Endometrial microvascular endothelial cells (primary cell): ENCODE results near the gene KYAT1. TPM values are rescaled to one million over a fixed set of nuclear protein-coding genes. Genes with fewer than 3 reads are reported as not detected.
"Not testable (repeated sequence)": the region's sequence is repeated elsewhere in the genome, so short reads cannot be mapped to it uniquely, and the experiment has no call there.

Source experiments
- in situ Hi-C: cut with HindIII; loops from 2 replicates; pipeline ENCODE4 v1.10.0; 2017; ENCODE audit warnings: low sequenced_read_pairs, low pct_unique_long_range_greater_than_20kb; ENCODE audit errors: inconsistent ontology term
- total RNA-seq: library from RNA; depleted of rRNA; stranded (reverse); fragments of >200 nt; gene quantifications from one replicate; pipeline ENCODE4 v1.2.3, GENCODE V29; 2015; ENCODE audit errors: inconsistent ontology term

Gene KYAT1
- total RNA-seq, 1 donor from 2014 or later: 12.3 TPM

DNA sequence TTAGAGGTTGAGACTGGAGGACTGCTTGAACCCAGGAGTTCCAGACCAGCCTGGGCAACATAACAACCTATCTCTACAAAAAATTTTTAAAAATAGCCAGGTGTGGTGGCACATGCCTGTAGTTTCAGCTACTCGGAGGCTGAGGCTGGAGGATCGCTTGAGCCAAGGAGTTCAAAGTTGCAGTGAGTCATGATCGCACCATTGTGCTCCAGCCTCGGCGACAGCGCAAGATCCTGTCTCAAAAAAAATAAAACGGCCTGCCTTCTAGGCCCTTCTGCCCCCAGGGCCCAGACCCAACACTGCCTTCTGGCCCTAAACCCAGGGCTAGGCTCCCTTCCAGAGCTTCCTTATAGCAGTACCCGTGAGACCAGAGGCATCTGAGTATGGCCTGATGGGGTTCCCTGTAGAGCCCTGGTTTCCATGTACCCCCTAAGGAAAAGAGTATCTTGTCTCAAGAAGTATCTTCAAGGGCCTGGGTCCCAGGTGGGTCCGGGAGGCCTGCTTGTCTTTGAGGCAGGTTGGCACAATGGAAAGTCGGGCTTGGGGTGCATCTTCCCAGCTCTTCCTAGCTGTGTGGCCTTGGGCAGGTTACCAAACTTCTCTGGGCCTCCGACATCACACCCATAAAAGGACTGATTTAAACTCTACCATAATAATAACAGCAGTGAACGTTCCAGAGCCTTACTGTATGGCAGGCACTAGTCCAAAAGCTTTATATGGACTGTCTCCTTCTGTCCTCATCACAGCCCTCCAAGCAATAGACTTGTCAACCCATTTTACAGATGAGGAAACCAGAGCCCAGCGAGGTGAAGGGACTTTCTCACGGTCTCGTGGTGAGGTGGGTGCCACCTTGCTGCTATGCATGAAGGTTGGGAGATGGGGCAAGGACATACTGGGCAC, 9.8 kb upstream of the KYAT1 start:
- in situ Hi-C loops: no loop called here

DNA sequence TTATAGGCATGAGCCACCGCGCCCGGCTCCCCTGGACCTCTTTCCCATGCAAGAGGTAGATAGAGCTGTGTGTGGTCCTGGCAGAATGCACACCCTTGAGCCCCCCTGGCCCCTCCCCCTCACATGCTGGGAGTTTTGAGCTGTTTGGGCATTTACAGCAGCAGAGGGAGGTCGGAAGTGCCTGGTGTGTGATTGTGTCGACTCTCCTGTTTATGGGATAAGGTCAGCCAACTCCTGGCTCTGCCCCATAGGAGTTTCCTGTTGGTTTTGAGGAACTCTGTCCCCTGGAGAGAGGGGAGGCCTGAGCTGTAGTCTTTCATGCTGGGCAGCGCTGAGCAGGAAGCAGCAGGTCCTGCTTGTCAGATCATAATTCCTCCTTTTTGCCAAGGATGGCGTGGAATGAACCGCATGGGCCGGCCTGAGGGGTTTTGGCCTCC, 6.2 kb upstream of the KYAT1 start:
- in situ Hi-C loops: no loop called here

DNA sequence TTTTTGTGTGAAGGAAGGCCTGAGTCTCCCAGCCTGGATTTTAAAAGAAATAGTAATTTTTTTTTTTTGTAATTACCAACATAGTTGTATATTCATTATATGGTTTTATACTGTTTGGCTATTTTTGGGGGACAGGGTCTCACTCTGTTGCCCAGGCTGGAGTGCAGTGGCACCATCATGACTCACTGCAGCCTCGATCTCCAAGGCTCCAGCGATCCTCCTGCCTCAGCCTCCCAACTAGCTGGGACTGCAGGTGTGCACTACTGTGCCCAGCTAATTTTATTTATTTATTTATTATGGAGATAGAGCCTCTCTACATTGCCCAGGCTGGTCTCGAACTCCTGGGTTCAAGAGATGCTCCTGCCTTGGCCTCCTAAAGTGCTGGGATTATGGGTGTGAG, 5.3 kb upstream of the KYAT1 start:
- in situ Hi-C loops: no loop called here

DNA sequence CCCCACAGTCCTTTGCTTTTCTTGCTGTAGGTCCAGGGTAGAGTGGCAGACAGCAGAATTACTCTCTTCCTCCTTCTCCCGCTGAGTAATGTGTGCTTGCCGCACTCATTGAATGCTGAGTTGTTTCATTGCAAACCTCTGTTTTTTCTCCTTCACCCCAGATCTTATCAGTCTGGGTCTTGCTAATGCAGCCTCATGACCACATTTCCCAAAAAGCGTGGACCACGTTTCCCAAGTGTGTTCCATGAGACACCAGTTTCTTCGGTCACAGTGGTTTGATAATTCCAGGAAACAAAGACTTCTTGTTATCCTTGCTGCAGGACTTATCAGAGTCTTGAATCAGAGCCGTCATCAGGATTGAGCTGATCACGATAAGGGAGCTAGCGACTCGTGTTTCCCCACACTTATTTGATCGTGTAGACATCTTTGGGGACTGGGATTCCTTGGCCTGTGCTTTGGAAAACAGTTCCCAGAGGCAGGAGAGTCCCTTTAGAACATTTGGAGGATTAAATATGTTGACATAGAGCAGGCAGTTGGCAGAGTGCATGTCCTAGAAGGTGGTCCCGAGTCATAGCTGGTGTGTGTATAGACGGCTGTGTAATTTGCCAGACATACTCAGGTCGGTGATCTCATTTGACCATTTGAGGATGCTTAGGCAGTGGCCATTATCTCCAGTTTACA, 4.6 kb upstream of the KYAT1 start:
- in situ Hi-C loops: no loop called here

DNA sequence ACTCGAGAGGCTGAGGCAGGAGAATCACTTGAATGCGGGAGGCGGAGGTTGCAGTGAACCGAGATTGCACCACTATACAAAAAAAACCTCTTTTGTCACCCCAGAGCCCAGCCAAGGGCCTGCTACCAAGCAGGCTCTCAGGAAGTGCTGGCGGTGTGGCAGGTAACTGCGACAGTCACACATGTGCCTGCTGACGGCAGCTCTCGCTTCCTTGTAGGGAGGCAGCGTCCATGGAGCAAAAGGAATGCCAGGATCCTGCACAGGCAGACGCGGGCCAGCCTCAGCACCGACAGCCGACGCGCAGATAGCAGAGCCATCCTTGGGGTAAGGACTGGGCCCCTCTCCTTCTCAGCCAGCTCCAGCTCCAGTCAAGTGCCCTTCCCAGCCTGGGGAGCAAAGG, 4.0 kb upstream of the KYAT1 start:
- in situ Hi-C loops: no loop called here

GRCh38 chr9:128885376-128885775, 3.6 kb upstream of the KYAT1 start:
- in situ Hi-C loops: no loop called here

DNA sequence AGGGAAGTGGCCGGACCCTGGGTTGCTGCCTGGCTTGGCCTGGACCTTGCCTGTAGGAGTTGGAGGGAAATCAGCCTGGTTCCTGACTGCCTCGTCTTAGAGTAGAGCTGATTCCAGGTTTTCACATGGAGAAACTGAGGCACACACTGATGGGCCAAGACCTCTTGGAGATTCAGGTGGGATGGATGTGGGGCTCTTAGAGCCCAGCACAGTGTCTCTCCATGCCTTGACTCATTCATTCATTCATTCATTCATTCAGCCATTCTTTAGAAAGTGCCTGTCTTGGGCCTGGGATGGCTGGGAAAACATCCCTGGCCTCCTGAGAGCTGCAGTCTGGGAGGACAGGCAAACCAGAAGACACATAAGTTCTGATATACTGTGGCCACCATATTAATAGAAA, 2.4 kb upstream of the KYAT1 start:
- in situ Hi-C loops: no loop called here

- in situ Hi-C loops: no loop called here
Measured at GRCh38 chr9:128882677-128883603, 1.2 kb upstream of the KYAT1 start.

DNA sequence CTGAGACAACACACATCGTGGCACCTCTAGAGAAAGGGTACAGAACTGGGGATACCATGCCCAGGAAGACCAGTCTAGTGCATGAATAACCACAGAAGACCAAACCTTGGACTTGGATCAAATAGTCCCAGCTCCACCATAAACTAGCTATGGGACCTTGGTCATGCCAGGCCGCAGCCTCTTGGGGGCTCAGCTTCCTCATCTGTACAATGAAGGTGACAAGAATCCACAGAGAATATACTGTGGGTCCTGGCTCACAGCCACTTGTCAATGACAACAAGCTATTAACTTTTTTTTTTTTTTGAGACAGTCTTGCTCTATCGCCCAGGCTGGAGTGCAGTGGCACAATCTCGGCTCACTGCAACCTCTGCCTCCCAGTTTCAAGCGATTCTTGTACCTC, 3.9 kb downstream of the KYAT1 start:
- in situ Hi-C loops: no loop called here

DNA sequence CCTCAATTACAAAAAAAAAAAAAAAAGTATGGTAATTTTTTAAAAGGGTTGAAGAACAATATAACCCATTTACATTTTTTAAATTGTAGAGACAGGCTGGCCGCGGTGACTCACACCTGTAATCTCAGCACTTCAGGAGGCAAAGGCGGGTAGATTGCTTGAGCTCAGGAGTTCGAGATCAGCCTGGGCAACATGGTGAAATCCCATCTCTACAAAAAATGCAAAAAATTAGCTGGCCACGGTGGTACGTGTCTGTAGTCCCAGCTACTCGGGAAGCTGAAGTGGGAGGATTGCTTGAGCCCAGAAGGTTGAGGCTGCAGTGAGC, 10.8 kb downstream of the KYAT1 start:
- in situ Hi-C loops: not testable (repeated sequence)

DNA sequence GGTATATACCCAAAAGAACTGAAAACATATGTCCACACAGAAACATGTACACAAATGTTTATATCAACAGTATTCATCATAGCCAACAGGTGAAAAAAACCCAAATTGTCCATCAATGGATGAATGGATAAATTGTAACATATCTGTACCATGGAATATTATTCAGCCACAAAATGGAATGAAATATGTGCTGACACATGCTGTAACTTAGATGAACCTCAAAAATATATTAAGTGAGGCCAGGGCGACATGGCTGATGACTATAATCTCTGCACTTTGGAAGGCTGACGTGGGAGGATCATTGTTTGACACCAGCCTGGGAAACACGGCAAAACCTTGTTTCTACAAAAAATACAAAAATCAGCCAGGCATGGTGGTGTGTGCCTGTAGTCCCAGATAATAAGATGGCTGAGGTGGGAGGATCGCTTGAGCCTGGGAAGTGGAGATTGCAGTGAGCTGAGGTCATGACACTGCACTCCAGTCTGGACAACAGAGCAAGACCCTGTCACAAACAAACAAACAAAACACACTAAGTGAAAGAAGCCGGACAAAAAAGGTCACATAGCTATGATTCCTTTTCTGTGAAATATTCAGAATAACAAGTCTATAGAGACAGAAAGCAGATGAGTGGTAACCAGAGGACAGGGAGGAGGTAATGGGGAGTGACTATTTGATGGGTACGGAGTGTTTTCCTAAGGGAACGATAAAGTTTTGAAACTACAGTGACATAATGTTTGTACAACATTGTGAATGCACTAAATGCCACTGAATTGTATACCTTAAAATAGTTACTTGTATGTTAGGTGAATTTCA, 11.4 kb downstream of the KYAT1 start:
- in situ Hi-C loops: no loop called here

GRCh38 chr9:128863647-128864046, 18.1 kb downstream of the KYAT1 start:
- in situ Hi-C loops: no loop called here

- in situ Hi-C loops: no loop called here
Measured at GRCh38 chr9:128862401-128862851, 19.3 kb downstream of the KYAT1 start.

GRCh38 chr9:128861501-128861900, 20.2 kb downstream of the KYAT1 start:
- in situ Hi-C loops: no loop called here

GRCh38 chr9:128860937-128861336, 20.8 kb downstream of the KYAT1 start:
- in situ Hi-C loops: no loop called here

- in situ Hi-C loops: not testable (repeated sequence)
Measured at GRCh38 chr9:128858476-128858875, 23.3 kb downstream of the KYAT1 start.

- in situ Hi-C loops: not testable (repeated sequence)
Measured at GRCh38 chr9:128854454-128854853, 27.3 kb downstream of the KYAT1 start.

DNA sequence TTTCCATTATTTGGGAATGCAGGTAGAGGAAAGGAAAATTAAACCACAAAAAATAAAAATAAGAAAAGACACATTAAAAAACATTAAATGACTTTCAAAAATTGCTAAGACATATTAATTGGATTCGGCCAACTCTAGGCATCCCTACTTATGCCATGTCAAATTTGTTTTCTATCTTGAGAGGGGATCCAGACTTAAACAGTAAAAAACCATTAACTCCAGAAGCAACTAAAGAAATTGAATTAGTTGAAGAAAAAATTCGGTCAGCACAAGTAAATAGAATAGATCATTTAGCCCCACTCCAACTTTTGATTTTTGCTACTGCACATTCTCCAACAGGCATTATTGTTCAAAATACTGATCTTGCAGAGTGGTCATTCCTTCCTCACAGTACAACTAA, 29.1 kb downstream of the KYAT1 start:
- in situ Hi-C loops: not testable (repeated sequence)
